Measurements from ENCODE around the gene SLBP.
A peak's percentile ranks its signal among the peaks of the same experiment; 100 is the strongest.
"Not testable (repeated sequence)": the region's sequence is repeated elsewhere in the genome, so short reads cannot be mapped to it uniquely, and the experiment has no call there.

The SLBP gene

DNA sequence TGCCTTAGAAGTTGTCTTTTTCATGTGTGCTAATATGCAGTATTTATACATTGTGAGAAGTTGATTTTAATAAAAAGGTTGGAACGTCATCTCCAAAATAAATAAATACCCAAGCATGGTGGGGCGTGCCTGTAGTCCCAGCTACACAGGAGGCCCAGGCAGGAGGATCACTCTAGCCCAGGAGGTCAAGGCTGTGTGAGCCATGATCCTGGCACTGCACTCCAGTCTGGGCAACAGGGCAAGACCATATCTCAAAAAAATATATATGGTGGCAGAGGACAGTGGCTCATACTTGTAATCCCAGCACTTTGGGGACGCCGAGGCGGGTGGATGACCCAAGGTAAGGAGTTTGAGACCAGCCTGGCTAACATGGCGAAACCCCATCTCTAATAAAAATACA, 6.4 kb downstream of the SLBP start:
- DNase-seq: no peak

DNA sequence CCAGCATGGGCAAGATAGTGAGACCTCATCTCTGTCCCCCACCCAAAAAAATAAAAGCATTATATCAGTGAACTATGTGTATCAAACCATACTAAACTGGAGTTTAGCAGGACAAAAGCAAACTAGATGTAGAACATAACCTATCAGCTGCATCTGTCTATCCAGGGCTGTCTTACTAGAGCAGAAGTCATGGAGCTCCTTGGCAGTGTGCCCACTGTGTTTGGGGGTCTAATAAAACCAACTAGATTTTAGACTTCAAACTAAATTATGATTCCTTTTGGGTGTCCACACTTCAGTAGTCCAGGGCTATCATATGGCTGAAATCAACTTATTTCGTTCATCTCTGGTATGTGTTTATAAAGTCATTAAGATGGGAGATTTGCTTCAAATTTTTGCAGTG, 8.3 kb downstream of the SLBP start:
- no peak for DNase-seq

DNA sequence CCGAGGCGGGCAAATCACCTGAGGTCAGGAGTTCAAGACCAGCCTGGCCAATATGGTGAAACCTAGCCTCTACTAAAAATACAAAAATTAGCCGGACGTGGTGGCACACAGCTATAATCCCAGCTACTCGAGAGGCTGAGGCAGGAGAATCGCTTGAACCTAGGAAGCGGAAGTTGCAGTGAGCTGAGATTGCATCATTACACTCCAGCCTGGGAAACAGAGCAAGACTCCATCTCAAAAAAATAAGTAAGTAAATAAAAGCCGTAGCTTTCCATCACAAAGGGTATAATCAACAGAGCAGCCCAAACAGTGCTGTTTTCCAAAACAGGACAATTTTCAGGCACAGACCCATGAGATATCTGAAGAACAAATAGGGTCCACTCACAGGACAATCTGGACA, 10.4 kb downstream of the SLBP start:
- DNase-seq: not testable (repeated sequence)

DNA sequence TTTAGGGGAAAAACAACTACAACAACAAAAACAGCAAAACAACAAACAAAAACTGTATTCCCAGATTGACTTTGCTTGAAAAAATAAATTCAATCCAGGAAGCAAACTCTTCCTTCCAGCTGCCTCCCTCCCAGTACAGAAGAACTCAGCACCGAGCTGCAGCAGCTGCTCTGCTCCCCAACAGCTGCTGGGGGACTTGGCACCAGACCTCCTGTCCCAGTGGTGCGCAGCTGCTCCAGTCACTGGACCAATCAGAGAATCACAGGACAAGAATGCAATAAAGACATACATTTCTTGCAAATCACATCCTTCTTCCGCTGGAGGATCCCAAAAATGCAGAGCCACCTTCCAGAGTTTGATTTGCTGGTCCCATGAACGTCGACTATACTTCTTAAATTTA, 16.2 kb downstream of the SLBP start:
- DNase-seq: no peak

DNA sequence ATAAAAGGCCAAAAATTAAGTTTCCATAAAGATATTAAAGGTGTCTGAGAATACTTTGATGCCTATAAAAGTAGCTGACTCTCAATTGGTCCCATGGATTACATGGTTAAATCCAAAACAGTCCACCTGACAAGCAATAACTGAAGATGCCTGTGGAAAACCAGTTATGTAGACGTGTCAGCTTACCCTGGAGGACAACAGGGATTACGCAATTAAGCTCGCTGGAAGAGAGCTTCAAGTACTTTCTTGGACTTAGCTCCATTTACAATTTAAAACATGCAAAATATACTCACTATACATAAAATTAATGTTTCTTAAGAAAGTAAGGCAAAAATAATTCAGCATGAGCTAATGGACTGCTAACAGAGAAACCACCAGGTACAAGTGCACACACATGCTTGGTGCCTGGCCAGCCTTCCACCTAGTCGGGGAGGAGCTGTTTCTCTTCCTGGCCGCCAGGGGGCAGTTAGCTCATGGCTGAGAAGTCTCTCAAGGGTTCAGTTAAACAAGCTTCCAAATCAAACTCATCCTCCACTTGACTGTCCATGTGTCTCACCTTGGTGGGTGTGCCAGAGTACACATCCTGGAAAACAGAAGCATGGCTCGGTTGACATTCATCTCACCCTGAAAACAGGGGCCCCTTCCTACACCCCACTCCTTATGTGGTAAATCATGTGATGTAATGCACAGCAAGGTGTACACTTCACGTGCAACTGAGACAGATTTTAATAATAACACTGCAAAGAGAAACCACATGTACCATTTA, 18.8 kb downstream of the SLBP start:
- DNase-seq: no peak

DNA sequence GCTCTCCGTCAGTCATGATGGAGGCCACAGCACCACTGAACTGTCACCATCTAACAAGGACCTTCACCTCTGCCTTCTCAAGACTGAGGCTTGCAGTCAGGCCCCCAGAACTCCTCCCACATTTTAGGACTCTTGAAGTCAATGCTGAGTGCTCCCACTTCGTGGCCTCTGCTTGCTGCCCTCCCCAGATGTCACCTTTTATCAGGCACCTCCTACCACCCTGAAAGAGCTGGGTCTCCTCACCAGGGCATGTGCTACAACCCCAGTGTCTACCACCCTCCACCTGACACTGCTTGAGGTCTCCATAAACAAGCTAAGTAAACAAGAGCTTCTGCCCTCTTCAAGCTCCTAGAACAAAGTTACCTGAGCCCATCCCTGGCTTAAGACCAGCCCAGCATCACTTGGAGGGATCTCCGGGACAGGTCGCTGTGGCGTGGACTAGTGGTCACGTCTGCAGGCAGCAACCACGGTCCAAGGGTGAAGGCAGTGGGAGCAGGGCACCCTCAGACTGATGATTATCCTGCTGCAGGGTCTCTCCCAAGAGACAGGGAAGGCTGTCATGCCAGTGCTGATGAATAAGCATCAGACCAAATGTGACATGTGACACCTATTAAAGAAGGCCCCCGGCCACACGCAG, 20.3 kb downstream of the SLBP start:
- DNase-seq: no peak

DNA sequence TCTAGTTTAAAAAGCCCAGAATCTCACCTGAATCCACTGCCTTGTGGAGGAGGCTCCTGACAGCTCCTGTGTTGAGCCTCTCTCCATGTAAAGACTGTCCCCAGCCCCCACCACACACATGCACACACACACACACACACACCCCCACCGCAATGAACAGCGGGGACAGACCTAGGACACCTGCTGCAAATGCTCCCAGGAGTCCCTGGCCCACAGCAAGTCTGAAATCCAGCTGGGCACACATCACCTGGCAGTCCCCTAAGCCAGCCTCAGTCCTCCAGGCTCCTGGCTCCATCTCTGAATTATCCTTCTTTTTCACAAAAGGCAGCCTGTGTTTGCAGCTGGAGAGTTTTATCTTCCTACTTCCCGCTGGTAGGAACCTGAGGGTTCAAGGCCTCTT, 21.4 kb downstream of the SLBP start:
- DNase-seq: no peak

DNA sequence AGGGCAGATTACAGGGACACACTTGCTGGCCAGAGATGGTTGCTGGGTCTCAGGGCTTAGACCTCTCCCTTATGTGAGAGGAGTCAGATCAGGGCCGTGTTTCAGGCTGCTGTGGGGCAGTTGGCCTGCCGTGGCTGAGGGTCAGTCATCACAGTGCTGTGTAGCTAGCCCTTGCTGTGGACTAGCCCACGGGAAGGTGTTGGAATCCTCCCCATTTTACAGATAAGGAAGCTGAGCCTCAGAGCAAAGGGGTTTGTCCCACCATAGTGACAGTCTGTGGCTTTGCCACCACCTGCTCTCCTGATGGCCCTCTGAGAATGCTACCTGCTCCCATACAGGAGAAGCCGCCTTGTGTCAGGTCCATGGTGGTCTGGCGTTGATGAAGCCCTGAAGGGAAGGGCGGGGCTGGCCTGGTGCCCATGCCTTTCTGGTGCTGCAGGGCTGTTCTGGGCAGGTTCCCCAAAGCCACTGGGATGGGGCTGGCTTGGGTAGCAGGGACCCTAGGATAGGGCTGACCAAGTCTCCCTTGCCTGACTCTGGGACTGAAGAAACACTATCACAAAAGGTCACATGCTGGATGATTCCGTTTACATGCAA, 25.6 kb downstream of the SLBP start:
- DNase-seq: no peak

DNA sequence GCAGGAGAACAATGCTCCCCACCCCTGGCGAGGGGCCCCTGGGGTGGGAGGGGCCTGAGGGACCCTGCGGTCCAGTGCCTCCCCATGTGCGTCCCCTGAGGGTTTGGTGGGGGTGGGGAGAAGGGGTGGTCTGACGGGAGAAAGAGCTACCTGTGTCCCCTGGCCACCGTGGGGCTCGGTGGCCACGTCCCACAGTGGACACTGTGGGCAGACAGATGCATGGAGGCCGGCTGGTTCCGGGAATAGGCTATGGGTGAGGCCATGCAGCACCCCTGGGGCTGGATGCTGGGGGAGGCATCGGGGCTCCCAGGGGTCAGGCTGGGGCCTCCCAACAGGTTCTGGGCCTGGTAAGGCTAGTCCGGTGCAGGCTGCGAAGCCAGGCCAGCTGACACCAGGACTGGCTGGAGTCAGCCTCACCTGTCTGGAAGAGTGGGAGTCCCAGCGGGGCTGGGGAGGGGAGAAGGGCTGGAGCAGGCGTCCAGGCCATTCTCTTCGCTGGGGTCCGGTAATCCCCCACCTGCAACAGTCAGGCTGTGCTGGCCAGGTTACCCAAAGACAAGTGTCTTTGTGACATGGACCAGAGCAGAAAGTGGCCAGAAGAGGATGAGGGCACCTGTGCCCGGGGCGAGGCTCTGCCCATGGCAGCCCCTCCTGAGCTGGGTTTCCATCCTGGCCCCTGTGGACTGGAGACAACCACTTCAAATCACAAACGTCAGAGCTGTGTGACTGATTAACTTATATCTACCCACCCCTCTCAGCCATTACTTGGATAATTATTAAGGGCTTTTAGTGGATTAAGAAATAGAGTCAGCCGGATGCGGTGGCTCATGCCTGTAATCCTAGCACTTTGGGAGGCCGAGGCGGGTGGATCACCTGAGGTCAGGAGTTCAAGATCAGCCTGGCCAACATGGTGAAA, 26.6 kb downstream of the SLBP start:
- DNase-seq: no peak

DNA sequence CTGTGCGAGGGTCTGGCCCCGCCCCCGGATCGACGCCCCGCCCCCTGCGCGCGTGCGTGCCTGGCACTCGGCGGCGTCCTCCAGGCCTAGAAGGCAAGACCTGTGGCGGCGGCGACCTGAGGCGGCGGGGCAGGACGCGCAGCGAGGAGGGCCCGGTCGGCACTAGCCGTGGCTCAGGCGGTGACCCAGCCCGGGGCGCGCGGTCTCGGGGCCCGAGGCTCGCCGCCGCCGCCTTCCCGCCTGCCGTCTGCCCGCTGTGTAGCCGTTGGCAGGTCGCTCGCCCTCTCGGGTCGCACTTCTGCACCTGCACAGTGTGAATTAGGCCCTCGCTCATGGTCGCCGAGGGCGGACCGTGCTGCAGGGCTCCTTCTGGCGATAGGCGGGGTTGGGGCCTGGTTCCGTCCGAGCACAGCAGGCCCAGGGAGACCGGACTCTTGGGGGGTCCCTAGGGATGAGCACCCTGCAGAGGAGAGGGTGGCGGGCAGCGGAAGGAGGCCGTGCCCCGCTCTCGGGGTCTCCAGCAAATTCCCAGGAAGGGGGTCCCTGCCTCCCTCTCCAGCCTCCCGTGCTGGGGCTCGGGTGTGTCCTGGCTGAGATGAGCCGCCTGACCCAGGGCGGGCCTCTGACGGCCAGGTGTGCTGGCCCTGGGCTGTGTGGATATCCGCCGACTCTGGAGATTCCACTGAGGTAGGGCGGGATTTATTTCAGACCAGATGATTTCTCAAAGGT, 27.4 kb downstream of the SLBP start:
- DNase-seq: no peak

DNA sequence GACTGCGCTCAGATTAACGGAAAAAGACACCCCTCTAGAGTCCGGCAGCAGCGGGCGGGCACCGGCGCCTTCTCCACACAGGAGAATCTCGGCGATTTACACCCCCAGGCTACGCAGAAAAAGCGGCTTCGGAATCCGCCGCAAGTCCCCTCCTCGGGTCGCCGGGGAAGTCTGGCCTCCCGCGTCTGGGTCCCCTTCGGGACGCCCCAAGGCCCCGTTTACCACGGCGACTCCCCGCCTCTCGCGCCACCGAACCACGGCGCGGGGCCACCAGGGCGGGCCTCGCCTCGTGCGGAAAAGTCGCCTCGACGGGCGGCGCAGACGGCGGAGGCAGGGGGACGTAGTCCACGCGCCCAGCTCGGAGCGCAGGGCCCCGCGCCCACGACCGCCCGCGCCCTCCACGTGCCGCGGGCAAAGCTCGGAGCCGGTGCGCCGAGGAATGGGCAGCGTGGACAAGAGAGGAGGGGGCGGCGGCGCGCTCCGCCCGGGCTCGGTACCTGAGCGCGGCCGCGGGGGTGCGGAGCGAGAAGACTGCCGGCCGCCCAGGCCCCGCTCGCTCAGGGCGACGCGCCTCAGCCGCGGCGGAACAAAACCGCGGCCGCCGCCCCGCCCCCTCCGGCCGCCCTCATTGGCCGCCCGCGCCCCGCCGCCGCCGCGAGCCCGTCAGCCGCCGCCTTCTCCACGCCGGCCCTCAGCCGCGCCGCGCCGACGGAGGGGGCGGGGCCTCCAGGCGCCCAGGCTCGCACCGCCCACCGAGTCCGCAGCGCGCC, 28.2 kb downstream of the SLBP start, which contains the start of gene FAM53A:
Gene FAM53A, minus strand, starts transcription at position 578 of the 770 bp plus-strand sequence. CDS start 15,572 bp downstream, outside the sequence.
- DNase-seq: peak; percentile 28

DNA sequence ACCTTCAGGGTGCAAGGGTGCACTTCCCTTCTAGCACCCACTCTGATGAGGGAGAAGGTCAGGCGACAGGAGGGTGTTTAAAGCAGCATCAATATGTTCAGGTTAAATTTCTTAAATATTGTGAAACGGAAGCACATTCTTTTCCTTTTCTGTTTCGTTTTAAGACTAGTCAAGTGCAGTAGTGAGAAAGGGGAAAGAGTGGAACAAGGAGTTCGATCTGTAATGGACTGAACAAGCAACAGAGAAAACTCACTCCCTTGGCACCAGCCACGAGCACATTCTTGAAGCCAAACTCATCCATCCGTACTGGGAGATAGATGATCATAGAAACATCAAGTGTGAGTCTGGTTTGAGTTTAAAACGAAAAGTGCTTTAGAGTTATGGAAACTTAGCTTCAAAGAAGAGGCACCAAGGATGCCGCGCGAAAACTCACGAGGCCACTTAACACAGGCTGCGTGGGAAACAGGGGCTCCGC, 28.8 kb downstream of the SLBP start:
- no peak for DNase-seq

DNA sequence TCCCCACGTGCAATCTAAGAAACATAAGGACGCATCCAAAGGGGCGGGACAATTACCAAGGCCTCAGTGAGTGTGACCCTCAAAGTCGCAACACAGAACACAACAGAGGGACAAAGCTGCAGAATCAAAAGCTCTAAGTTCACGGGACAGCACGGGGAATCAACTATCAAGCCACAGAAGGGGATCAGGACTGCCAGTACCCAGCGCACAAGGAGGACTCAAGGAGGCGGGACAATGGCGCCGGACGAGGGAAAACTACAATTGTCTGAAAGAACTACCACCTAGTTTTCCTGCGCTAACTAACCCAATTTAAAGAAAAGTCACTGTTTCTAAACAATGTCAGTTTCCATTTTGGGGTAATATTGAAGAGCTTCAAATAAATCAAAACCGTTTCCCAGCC, 29.3 kb downstream of the SLBP start:
- no peak for DNase-seq

DNA sequence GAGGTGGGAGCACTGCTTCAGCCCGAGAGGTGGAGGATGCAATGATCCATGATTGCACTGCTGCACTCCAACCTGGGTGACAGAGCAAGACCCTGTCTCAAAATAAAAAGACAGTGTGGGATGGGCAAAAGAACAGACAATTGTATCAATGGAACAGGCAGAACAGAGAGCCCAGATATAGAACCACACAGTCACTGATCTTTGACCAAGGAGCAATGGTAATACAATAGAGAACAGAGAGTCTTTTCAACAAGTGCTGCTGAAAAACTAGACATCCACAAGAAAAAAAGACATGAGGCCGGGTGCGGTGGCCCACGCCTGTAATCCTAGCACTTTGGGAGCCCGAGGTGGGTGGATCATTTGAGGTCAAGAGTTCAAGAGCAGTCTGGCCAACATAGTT, 33.9 kb downstream of the SLBP start:
- no peak for DNase-seq

DNA sequence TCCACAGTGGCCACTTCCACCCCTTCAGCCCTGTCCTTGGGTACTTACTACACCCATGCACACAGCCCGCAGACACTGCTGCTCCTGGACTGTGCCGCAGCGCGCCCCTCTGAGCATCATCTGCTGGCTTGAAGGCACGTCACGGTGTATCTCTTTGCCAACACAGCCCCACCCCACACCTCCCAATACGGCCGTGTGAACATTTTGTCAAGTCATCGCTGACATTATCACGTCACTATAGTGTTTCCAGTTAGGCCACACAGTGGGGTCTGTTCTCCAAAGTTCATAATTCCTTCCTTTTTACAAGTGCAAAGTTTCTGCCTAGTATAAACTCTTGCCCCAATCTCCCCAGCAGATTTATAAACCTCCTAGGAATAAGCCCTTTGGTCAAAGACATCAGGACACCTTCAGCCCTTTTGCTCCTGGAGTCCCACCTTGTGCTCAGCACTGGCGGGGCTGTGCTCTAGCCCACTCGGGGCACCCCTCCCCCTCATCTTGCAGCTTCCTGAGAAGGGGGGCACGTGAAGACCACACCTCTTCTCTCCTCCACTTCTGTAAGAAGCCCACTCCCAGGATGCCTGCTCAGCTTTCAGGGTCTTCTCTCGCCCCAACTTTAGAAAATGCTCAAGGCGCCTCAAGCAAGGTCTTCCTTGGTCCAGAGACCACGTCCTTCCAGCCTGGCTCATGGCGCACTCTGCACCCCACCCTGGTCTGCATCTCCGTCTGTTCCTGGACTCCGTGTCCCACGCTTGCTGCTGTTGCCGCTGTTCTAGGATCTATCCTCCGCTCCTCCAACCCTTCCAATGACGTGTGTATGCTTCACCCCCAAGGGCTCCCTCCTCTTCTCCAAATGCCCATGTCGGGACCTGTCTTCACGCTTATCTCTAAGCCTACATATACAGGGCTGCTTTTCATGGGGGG, 35.3 kb downstream of the SLBP start:
- no peak for DNase-seq

DNA sequence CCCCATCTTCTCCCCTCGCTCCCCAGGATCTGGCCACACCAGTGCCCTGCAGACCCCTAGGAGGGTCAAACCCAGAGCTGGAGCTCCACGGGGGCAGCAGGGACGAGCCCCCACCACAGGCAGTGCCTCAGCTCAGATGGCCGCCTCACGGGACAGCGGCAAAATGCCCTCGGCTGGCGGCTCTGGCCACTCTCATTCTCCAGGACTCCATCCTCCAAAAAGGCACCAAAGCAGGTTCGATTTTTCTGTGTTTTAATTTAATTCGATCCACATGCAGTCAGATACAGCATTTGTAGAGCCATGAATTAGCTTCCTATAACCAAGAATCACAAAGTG, 36.3 kb downstream of the SLBP start:
- DNase-seq: no peak

DNA sequence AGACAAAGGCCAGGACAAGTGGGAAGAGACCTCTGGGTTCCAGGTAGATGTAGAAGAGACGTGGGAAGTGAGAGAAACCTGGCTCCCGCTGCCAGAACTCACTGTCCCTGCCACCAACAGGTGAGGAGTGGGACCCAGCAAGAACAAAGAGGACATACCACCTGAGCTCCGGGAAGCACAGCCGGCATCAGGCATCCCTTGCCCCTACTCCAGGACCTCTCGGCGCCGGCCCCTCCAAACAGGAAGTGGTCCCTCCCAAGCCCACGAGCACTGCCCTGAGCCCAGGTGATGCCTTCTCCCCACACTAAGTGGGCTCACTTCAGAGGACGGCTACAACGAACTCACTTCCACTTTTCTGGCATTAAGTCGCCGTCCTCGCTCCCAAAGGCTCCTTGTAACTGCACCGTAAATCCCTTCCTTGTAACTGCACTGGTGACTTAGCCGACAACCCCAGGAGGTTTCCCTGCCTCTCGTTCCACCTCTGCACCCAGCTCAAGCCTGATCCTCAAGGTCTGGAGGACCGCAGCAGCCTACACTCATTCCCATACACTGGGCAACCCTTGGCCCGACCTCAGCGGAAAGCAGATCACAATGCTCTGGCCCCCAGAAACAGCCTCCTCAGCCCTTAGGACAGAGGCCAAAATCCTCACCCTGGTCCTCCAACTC, 36.9 kb downstream of the SLBP start:
- DNase-seq: no peak

DNA sequence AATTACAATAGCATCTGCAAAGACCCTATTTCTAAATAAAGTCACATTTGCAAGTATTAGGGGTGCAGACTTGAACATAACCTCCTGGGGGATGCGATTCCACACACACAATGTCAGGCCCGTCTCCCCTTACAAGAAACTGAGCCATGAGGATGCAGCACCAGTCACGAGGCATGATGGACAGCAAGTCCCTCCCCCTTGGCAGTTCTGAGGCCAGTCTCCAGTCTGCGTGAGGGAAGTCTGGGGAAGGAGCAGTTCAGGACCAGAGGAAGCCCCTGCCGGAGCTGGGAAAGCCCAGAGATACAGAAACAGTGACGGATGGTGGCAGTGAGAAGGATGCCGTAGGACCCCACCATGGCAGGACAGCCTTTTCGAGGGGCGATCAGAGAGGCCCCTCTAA, 37.4 kb downstream of the SLBP start:
- no peak for DNase-seq

DNA sequence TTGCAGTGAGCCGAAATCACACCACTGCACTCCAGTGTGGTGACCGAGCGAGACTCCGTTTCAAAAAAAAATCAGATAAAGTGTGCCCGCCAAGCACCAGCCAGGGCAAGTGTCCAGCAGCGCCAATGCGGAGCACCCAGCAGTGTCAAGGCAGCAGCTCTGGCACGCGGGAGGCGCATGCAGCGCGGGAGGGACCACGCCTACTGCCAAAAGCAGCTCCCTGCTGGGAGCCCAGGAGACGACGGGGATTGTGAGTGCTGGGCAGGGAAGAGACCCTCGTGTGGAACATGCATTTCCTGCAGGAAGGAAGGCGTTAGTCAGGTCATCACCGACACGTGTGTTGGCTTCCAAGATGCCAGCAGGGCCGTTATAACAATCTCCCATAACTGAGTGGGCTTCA, 38.4 kb downstream of the SLBP start:
- no peak for DNase-seq

DNA sequence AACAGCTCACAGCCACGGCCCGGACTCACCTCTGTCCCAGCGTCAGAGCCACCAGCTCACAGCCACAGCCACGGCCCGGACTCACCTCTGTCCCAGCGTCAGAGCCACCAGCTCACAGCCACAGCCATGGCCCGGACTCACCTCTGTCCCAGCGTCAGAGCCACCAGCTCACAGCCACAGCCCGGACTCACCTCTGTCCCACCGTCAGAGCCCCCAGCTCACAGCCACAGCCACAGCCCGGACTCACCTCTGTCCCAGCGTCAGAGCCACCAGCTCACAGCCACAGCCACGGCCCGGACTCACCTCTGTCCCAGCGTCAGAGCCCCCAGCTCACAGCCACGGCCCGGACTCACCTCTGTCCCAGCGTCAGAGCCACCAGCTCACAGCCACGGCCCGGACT, 41.1 kb downstream of the SLBP start:
- DNase-seq: not testable (repeated sequence)
